HG03520 (cell line): Measurements from ENCODE around the gene NRAP.

ENCODE experiments used
- ATAC-seq: cut with Tn5 transposase; IDR thresholded peaks from one replicate; pipeline ENCODE4 v1.9.1; 2021; ENCODE audit warnings: mild to moderate bottlenecking, moderate library complexity; ENCODE audit not compliant: unreplicated experiment

Gene NRAP, protein sequence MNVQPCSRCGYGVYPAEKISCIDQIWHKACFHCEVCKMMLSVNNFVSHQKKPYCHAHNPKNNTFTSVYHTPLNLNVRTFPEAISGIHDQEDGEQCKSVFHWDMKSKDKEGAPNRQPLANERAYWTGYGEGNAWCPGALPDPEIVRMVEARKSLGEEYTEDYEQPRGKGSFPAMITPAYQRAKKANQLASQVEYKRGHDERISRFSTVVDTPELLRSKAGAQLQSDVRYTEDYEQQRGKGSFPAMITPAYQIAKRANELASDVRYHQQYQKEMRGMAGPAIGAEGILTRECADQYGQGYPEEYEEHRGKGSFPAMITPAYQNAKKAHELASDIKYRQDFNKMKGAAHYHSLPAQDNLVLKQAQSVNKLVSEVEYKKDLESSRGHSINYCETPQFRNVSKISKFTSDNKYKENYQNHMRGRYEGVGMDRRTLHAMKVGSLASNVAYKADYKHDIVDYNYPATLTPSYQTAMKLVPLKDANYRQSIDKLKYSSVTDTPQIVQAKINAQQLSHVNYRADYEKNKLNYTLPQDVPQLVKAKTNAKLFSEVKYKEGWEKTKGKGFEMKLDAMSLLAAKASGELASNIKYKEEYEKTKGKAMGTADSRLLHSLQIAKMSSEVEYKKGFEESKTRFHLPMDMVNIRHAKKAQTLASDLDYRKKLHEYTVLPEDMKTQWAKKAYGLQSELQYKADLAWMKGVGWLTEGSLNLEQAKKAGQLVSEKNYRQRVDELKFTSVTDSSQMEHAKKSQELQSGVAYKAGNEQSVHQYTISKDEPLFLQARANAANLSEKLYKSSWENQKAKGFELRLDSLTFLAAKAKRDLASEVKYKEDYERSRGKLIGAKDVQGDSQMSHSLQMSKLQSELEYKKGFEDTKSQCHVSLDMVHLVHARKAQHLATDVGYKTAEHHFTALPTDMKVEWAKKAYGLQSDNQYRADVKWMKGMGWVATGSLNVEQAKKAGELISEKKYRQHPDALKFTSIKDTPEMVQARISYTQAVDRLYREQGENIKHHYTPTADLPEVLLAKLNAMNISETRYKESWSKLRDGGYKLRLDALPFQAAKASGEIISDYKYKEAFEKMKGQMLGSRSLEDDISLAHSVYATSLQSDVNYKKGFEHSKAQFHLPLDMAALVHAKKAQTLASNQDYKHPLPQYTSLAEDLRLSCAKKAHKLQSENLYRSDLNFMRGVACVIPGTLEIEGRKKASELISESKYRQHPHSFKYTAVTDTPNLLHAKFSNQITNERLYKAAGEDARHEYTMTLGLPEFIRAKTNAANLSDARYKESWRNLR (N-terminal part only)

DNA sequence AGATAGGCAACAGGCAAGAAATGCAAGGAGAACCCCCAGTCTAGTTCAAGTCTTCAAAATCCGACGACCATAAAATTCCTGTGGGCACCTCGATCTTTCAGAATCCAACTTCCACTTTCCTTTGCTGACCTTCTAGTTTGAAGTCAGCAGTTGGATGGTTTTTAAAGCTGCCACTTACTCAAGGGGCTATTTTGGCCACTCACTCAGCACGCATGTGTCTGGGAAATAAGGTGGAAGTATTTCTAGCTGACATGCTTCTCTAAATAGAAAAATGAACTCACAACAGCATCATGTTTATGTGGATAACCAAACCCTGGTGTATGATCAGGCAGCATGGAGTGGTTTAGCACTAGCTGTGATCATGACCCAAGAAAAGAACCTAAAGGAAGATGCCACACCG, at the start of gene NRAP:
NRAP (minus strand) TSS at position 134 of the 400 bp plus-strand sequence. CDS start 159 bp downstream, outside the sequence.
- no peak for ATAC-seq

DNA sequence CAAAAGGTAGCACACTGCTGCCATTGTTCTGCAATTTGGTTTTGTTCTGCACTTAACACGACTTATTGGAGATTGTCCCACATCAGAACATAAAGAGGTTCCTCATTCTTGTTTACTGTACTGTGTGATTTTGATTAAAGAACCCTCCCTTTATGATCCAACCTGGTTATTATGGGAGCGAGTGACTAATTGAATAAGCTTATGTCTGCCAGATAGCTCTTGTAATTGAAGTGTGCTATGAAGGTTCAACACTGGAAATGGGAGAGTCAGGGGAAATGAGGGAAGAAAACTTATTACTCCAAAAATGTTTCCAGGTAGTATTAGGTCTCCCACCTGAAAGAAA, 49.8 kb upstream of the NRAP start:
- no peak for ATAC-seq

DNA sequence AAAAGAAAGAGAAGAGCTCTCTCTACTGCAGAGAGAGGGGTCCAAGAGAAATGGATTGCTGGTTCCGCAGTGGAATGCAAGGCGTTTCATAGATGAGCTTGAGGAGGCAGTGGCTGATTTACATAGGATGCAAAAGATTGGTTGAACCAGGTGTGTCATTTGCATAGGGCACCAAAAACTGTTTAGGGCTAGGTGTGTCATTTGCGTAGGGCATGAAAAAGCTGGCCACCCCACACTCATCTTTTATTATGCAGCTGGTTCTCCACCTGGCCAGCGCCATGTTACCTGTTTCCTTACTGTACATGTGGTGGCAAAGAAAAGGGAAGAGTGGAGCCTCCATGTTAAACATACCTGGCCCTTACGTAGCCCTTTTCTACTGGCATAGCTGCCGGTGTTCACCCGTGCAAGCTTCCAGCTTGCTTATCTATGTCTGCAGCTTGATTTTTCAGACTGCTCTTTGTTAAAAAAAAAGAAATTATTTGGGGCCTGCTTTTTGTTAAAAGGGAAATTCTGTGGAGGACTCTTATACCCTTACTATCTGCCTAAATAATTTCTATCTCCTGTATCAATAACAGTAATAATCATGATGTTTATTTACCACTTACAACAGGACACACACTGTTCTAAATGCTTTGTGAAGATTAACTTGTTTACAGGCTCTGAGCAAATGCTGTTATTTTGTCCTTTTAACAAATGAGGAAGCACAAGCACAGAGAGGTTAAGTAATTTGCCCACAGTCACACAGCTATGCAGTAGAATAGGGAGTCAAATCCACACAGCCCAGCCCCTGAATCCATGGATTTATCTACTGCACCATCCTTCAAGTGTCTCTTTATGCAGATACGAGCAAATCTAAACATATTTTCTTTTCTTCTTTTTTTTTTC, 49.2 kb upstream of the NRAP start:
- no peak for ATAC-seq

DNA sequence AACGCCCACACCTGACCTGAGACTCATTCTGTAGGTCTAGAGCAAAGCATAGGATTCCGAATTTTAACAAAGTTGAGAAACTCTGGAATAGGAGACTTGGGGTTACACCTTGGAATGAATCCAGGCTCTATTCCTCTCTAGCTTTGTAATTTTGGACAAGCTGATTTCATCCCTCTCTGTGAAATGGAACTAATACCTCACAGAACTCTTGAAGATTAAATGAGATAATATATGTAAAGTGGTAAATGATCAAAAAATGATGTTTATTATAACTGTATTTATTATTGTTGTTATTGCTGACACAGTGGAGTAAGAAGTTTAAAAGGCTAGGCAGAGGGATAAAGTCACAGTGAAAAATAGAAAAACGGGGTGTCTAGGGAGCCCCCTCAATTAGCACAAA, 48.2 kb upstream of the NRAP start:
- no peak for ATAC-seq

DNA sequence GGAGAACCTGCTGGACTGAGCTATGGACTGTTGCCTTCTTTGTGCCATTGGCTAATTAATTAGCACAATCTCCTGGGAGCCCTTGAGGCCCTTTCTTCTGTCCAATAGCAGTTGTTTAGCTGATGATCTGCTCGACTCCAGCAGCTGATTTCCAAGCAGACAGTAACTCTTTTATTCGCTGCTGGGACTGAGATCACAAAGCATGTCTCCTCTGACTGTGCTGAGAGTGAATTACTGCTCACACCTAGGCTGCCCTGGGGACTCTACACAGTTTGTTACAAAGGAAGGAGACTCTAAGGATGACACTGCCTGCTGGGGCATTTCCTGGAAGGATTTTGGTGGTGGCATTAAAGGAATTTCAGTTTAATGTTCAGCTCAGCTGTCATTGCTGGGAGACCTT, 47.3 kb upstream of the NRAP start:
- no peak for ATAC-seq

DNA sequence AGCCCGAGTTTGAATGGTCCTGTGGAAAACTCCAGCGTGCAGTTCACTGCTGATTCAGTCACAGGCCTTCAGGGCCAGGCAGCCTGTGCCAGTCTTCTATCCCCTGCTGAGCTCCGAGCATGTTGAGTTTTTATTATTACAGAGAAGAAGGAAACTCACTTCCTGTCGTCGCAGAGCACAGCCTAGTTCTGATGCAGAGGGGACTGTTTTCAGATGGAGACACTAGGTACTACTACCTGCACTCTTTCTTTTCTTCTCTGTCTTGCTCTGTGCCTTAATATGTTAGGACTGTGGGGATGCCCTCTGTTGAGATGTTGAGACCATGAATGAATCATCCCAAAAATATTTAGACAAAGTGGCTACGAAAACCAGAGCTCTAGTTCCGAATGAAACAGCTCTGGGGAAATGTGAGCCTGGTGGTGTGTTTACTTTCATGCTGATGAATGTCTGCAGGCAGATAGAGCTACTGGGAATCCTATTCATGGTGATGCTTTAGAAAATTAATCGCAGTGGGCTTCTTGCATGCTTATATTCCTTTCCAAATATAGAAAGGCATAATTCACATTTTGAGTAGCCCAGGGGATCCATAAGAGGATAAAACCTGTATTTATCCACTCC, 45.5 kb upstream of the NRAP start:
- no peak for ATAC-seq

DNA sequence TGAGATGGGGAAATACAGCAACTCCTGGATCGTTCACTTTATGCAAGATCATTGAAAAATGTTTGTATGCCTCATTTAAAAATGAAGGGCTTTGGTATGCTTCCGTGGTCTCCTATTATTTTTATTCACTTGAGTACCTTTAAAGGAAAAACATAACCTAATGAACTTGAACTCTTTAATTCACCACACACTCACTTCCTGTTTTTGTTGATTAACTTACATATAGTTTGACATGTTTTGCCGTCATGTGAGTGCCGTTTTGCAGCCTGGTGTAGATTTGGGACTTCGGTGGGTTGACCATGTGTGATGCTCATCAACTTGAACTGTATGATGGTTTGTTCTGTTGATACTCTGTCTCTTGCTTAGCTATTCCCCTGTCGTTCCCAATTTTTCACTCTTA, 44.8 kb upstream of the NRAP start:
- ATAC-seq, result no peak

DNA sequence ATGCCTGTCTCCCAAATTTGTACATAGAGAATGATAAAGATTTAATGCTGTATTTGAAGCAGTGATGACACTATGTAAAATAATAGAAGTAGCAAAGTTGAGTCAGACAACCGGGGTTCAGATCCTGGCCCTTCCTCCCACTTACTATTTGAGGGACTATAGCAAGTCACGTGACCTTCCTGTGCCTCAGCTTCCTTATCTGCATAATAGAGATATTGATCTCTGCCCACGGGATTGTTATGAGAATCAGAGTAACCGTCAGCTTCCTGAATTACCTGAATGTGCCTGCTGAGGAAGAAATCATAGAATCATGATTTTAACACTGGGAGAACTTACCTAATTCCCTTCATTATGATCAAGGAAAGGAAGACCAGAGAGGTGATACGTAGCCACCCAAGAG, 42.8 kb upstream of the NRAP start:
- no peak for ATAC-seq

DNA sequence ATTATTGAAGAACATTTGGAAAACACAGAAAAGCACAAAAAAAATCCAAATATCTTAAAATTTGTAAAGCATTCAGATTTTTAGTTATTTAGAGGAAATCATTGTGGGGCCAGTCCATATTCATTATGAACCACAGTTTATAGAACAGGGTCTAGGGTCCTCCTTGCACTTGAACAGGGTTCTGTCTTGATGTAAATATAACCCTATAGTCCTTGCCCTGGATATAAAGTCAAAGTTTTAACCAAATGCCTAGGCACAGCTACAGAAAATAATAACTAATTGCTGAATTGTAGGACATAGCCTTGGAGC, 41.5 kb upstream of the NRAP start:
- no peak for ATAC-seq

DNA sequence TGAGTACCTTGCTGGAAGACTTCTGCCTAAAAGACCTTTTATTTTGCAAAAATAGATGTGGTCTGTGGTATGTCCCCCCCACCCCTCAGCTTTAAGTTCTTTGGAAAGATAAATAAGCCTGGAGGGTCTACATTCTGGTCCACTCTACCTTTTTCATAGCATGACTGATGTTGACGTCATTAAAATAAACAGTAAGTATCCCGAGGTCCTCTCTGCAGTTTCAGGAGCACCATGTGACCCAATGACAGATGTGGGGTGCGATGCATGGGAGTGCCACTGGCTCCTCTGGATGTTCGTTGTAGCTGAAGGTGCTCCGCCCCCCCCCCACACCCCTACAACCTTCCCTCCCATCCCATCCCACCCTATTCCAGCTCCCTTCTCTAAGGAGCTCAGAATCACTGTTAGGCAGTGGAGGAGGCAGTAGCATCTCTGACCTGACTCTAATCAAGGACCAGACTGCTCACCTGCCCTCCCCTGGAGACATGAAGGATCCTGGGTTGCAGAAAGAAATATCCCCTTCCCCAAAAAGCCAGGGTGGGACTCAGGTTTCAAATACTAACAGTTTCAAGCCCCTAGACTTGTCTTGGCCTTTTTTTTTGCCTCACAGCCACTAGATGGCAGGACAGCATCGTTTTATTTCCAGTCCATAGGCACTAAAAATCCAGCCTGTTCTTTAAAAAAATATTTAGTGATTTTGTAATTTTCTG, 40.9 kb upstream of the NRAP start:
- ATAC-seq, result no peak

DNA sequence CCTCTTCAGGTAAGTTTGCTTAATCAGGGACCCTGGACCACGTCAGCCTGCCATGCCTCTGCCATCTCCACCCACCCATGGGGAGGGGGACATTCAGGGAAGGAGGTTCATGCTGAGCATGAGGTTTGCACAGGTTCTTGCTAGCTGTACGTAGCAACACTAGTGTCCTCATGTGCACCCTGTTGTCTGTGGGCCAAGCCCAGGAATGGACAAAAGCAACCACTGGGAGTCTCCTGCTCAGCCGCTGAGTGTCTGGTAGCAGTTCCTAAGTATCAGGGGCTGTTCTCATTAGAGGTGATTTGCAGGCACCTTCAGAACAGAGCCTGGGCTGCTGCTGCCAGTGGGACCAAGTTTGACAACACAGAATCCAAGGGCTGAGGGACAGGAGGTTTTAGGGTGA, 33.8 kb upstream of the NRAP start:
- no peak for ATAC-seq

DNA sequence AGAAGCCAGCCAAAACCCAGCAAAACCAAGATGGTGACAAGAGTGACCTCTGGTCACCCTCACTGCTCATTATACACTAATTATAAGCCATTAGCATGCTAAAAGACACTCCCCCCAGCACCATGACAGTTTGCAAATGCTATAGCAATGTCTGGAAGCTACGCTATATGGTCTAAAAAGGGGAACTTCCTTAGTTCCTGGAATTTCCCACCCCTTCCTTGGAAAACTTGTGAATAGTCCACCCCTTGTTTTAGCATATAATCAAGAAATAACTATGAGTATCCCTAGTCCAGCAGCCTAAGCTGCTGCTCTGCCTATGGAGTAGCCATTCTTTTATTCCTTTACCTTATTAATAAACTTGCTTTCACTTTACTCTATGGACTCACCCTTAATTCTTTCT, 31.9 kb upstream of the NRAP start:
- no peak for ATAC-seq

DNA sequence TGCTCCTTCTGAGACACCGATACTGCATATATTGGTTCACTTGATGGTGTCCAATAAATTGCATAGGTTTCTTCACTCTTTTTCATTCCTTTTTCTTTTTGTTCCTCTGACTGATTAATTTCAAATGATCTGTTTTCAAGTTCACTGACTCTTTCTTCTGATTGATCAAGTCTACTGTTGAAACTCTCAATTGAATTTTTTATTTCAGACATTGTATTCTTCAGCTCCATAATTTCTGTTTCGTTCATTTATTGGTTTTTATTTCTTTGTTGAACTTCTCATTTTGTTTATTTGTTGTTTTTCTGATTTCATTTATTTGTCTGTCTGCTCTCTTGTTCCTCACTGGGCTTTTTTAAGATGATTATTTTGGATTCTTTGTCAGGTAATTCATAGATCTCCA, 29.5 kb upstream of the NRAP start:
- no peak for ATAC-seq

DNA sequence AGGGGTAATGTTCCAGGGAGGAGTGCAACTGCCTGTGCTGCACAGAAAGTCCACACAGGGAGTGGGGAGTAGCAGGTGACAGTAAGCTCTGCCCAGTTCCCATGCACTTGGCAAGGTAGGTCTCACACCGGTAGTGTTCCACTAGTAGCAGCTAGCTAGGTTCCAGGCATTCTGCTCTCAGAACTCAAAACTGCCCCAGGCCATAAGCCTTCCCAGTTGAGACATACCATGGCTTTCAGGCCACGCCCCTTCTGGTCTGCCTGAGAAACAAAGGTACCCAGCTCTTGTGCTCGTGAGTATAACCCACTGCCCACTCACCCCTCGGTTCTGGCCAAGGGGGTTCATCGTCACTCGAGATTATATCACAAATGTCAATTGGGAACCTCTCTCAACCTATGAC, 28.4 kb upstream of the NRAP start:
- ATAC-seq, result no peak

DNA sequence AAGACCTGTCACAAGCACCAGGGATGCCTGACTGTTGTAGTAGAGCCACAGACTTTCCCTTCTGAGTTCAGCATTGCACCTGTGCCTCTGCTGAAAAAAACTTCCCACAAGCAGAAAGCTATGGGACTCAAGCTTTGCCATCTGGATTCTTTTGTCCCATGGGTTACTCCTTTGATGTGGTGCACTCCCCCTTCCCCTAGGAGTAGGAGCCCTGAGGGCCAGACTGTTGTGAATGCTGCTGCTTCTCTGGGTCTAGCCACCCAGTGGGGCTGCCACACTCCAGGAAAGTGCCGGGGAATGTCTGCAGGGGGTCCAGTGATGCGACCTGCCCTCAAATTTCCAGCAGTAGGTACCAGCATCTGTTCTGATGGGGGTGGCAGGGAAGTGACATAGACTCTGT, 27.5 kb upstream of the NRAP start:
- no peak for ATAC-seq

DNA sequence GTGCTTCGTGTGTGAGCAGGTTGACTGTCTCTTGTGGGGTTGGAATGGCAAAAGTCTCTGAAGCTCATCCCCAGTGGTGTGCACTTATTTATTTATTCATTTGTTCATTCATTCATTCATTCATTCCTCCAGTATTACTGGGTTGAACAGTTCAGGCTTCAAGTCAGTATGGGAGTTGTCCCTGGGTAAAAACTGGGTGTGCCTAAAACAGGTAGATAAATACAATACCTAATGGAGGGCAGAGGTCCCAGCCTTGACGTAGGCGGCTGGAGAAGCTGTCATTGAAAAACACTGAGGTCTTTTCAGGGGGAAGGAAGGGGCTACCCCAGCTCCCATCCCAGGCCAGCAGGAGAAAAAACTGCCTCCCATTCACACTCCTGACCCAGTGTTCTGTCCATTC, 26.9 kb upstream of the NRAP start:
- ATAC-seq, result no peak

DNA sequence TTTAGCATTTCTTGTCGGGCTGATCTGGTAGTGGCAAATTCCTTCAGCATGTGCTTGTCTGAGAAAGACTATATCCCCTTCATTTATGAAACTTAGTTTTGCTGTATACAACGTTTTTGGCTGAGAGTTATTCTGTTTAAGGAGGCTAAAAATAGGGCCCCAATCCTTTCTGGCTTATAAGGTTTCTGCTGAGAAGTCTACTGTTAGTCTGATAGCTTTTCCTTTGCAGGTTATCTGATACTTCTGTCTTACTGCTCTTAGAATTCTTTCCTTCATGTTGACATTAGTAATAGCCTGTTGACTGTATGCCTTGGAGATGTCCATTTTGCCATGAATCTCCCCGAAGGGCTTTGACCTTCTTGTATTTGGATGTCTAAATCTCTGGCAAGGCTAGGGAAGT, 25.7 kb upstream of the NRAP start:
- no peak for ATAC-seq

DNA sequence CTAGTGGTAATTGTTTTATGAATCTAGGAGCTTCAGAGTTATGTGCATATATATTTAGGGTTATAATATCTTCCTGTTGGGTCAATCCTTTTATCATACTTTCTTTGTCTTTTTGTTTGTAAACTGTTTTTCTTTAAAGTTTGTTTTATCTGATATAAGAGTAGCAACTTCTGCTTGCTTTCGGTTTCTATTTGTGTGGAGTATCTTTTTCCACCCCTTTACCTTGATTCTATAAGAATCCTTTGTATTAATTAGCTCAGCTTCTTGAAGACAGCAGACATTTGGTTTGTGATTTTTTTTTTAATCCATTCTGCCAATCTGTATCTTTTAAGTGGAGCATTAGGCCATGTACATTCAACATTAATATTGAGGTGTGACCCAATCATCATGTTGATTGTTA, 25.2 kb upstream of the NRAP start:
- no peak for ATAC-seq

DNA sequence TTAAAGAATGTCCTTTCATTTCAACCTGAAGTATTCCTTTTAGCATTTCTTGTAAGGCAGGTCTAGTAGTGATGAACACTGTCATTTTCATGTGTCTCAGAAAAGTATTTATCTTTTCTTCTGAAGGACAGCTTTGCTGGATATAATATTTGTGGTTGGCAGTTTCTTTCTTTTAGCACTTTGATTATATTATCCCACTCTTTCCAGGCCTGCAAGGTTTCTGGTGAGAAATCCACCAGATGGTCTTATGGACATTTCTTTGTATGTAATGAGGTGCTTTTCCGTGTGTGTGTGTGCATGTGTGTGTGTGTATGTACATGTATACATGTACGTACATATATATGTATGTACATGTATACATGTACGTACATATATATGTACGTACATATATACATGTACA, 23.2 kb upstream of the NRAP start:
- no peak for ATAC-seq

DNA sequence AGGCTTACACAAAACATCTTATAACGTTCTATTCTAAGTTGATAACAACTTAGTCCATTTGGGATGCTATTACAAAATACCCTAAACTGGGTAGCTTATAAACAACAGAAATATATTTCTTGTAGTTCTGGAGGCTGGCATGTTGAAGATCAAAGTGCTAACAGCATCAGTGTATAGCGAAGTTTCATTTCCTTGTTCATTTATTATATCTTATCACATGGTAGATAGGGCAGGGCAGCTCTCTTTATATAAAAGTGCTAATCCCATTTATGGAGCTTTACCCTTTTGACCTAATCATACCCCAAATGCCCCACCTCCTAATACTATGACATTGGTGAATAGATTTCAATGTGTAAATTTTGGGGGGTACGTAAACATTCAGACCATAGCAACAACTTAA, 22.2 kb upstream of the NRAP start:
- ATAC-seq, result no peak
